ENCODE measurements around the gene PNPLA7. TPM values are rescaled to one million over a fixed set of nuclear protein-coding genes. Genes with fewer than 3 reads are reported as not detected.
A peak's percentile ranks its signal among the peaks of the same experiment; 100 is the strongest.

Gene PNPLA7
- total and polyA plus RNA-seq, 2 of the 13 experiments (the other 11 are each of a cell fraction or from before 2014, with no cell fraction given), result 0.42 to 1.5 TPM

- TF ChIP-seq CCAR2 (optimal IDR thresholded peaks at IDR 0.05; ENCODE audit: low read depth, low read length), result no peak
- TF ChIP-seq, protein P1, sequence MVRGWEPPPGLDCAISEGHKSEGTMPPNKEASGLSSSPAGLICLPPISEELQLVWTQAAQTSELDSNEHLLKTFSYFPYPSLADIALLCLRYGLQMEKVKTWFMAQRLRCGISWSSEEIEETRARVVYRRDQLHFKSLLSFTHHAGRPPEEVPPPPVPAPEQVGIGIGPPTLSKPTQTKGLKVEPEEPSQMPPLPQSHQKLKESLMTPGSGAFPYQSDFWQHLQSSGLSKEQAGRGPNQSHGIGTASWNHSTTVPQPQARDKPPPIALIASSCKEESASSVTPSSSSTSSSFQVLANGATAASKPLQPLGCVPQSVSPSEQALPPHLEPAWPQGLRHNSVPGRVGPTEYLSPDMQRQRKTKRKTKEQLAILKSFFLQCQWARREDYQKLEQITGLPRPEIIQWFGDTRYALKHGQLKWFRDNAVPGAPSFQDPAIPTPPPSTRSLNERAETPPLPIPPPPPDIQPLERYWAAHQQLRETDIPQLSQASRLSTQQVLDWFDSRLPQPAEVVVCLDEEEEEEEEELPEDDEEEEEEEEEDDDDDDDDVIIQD (CRISPR knock-in tag; IDR thresholded peaks at IDR 0.05; ENCODE audit: low read depth), result no peak
Measured at GRCh38 chr9:137465000-137465719, 85.0 kb downstream of the PNPLA7 start (continued).

DNA sequence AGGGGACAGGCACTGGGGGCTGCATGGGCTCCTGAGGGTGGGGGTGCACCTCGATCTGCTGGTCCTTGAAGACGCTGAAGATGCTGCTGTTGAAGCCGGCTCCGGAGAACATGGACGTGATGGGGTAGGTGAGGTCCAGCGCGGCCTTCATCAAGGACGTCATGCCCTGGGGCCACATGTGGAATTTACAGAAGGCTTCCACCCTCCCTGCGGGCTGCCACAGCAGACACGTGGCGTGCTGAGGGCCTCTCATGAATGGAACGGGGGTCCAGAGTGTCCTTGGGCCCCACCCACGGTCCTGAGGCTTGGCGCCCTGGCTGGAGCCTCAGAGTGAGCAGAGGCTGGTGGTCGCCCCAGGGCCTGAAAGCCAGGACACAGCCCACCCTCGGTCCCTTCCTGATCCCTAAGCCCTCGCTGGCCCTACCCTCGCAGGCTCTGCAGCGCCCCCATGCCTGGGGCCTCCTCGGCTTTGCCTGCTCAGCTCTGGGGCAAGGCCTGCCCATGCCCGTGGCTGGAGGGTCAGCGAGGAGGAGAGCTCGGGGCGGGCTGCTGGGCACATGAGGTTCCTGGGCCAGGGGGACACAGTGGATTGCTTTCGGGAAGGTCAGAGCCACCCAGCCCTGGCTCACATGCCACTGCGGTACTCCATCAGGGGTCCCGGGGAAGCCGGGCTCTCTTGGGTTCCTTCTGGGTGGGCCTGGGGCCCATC, 85.8 kb downstream of the PNPLA7 start:
- POLR2A ChIA-PET, result no interaction called here
- ATAC-seq, result no peak
- H3K4me2 ChIP-seq (ENCODE audit: low read depth, low read length), result peak overlapping the region; percentile 66; the same call in 1 of the 2 replicates
- H3K4me3 ChIP-seq (replicated peaks in 1 of 3; ENCODE audit: insufficient read depth in 1 of 3, low read depth in 2 of 3, low read length in 3 of 3), result peak overlapping the region in 1 of 3 experiments; percentile 51; a peak in 1 of 6 replicates
- CTCF ChIA-PET (ENCODE audit: low intra/inter-chr PET ratio, low total read pairs), result no interaction called here
- peak overlapping the region; percentile 28; the same call in 1 of the 2 replicates for H3K9ac ChIP-seq (ENCODE audit: insufficient read depth, low read depth, low read length)
- intact Hi-C loops (cut with micrococcal nuclease; ENCODE audit: unreplicated experiment) (no loop called here), in situ Hi-C loops (cut with HindIII; ENCODE audit: extremely low pct_ligation_motif_present, low pct_unique_long_range_greater_than_20kb) (no loop called here)
- no peak for DNase-seq (ENCODE audit: low spot score)
- BruUV-seq (replicated peaks), result no TSS peak
- peaks cover 0 to 3% of the 10 kb centered on the region in 2 experiments; a peak in 2 of 5 replicates for H3K27me3 ChIP-seq (ENCODE audit: control insufficient read depth in 1 of 2, insufficient read depth in 2 of 2, low read length in 2 of 2)
- no peaks in the 10 kb centered on the region for H3K9me3 ChIP-seq (ENCODE audit: low read length)
- H2AFZ ChIP-seq (ENCODE audit: low read length), result no peak overlapping the region
- H3K4me1 ChIP-seq (ENCODE audit: insufficient read depth, low read length), result peaks cover 61% of the 10 kb centered on the region
- no peak for FAIRE-seq
- no peaks in the 10 kb centered on the region for H3K79me2 ChIP-seq (ENCODE audit: insufficient read depth, low read length)
- H3K36me3 ChIP-seq (replicated peaks in 1 of 2; ENCODE audit: control insufficient read depth in 1 of 2, insufficient read depth in 2 of 2, low read length in 2 of 2), result no peaks in the 10 kb centered on the region
- no peak overlapping the region for H3K27ac ChIP-seq (ENCODE audit: extremely low read length, insufficient read depth, low read length)
- H4K20me1 ChIP-seq (ENCODE audit: insufficient read depth, low read length), result no peaks in the 10 kb centered on the region
- WGBS (ENCODE audit: low lambda C conversion rate), result 92% methylated on average over 13 of the region's 28 CpGs
- TF ChIP-seq KLF9 (CRISPR knock-in tag; IDR thresholded peaks at IDR 0.05; ENCODE audit: low read depth) (no peak), ZNF780A (CRISPR knock-in tag; IDR thresholded peaks at IDR 0.05) (no peak), HNRNPL (IDR thresholded peaks at IDR 0.05; ENCODE audit: low read depth, low read length) (0 out of 2 replicates have a peak, but pooled peaks have one; percentile 35), ZNF788 (CRISPR knock-in tag; IDR thresholded peaks at IDR 0.05; ENCODE audit: borderline replicate concordance) (0 out of 2 replicates have a peak, but pooled peaks have one; percentile 57), MAF1 (CRISPR knock-in tag; IDR thresholded peaks at IDR 0.05; ENCODE audit: borderline replicate concordance) (no peak), NFYB (CRISPR knock-in tag; IDR thresholded peaks at IDR 0.05) (no peak), ZNF549 (CRISPR knock-in tag; IDR thresholded peaks at IDR 0.05) (no peak), ZNF761 (CRISPR knock-in tag; conservative IDR thresholded peaks at IDR 0.05) (0 out of 2 replicates have a peak, but pooled peaks have one; percentile 26), HNRNPLL (IDR thresholded peaks at IDR 0.05; ENCODE audit: low read depth, low read length, poor library complexity, severe bottlenecking) (peak; percentile 11), ZNF350 (CRISPR knock-in tag; IDR thresholded peaks at IDR 0.05; ENCODE audit: borderline replicate concordance, low read depth) (0 out of 2 replicates have a peak, but pooled peaks have one; percentile 13), ZNF687 (CRISPR knock-in tag; IDR thresholded peaks at IDR 0.05) (peak; percentile 3; the same call in 1 of the 2 replicates), RFXAP (CRISPR knock-in tag; IDR thresholded peaks at IDR 0.05; ENCODE audit: borderline replicate concordance) (0 out of 2 replicates have a peak, but pooled peaks have one; percentile 31)

Measured in HepG2 (cell line).